Activated CD4-positive, alpha-beta memory T cell treated with anti-CD3 and anti-CD28 coated beads, Interleukin-2, amount 10 ng/mL, durations not matched to agents 7 days and 5 days (primary cell): ENCODE measurements around the gene RAB8B. TPM values are rescaled to one million over a fixed set of nuclear protein-coding genes. Genes with fewer than 3 reads are reported as not detected.
"Not testable (repeated sequence)": the region's sequence is repeated elsewhere in the genome, so short reads cannot be mapped to it uniquely, and the experiment has no call there.

Experiments
- CTCF ChIA-PET: fragments of 350-600 bp; sonication (Branson Sonifier 250); formaldehyde crosslinking; loops from one replicate; lab custom pipeline; 2021; ENCODE audit warnings: antibody characterized with exemption, inconsistent platforms; lab: Charles Lee
- POLR2A ChIA-PET: fragments of 350-600 bp; sonication (Branson Sonifier 250); formaldehyde crosslinking; loops from one replicate; lab custom pipeline; 2021; ENCODE audit warnings: antibody characterized with exemption; lab: Charles Lee
- DNase-seq: peaks from one replicate; pipeline ENCODE4 v3.0.0-alpha.2; 2020
- H3K27ac Mint-ChIP-seq: one replicate; pipeline ENCODE4 v1.8.0; 2021; ENCODE audit warnings: mild to moderate bottlenecking, mixed read lengths
- H3K27me3 Mint-ChIP-seq: one replicate; pipeline ENCODE4 v1.8.0; 2021; ENCODE audit warnings: mixed read lengths
- H3K36me3 Mint-ChIP-seq: one replicate; pipeline ENCODE4 v1.8.0; 2021; ENCODE audit warnings: low read depth, mixed read lengths
- H3K4me1 Mint-ChIP-seq: one replicate; pipeline ENCODE4 v1.8.0; 2021; ENCODE audit warnings: mixed read lengths
- H3K4me3 Mint-ChIP-seq: one replicate; pipeline ENCODE4 v1.8.0; 2021; ENCODE audit warnings: mild to moderate bottlenecking, mixed read lengths
- H3K9me3 Mint-ChIP-seq: one replicate; pipeline ENCODE4 v1.8.0; 2021; ENCODE audit warnings: mixed read lengths
- total RNA-seq, 2 experiments: library from RNA; stranded (reverse); gene quantifications; one replicate each; pipeline ENCODE4 v1.2.3, GENCODE V29; 2021

RAB8B gene
- total RNA-seq, 2 experiments from 2014 or later = 133 to 139 TPM

DNA sequence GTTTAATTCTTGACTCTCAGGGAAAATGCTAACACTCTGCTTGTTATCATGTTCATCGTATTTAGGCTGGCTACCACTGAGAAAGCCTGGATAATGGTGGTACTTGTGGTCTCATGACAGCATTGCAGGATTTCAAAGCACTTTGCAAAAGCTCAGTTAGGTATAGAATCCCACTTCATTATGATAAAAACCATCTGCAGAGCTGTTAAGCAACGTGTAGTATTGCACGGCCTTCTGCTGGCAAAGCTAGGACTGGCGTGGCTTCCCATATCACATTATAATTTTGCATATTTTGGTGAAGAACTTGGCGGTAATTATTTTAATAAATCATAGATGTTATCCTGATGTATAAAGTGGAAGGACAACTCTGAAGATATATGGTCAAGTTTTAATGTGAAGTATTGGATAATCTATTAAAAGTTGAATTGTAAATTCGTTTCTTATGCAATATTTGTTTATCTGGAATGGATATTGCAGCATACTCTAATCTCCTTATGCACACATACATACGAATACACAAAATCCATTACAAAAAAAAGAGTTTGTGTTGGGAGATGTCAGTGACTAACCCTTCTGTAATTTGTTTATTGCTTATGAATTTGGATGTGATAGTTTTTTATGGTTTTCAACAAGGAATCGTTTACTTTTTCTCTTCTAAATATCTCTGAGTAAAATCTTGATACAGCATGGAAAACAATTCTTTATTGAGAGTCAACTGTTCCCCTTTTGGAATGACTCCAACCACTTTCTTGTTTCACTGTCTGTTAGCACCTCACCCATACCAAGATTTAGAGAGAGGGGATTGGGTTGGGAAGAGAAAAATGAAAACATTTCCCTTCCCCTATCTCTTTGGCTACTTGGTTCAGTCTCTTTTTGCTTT is 9.2 kb downstream of the RAB8B start:
- H3K27me3 Mint-ChIP-seq = no peaks in the 10 kb centered on the region
- H3K4me3 Mint-ChIP-seq = no peak overlapping the region
- DNase-seq = no peak
- ChIA-PET POLR2A (interaction anchor here (8.8 kb wide), 2 partner anchors 16 to 32 kb away, joined by 122 to 177 read pairs; no protein-coding TSS in a partner anchor), CTCF (interaction anchor here (0.5 kb wide), 1 partner anchor 90 kb away, joined by 4 read pairs; no protein-coding TSS in a partner anchor)
- no peaks in the 10 kb centered on the region for H3K9me3 Mint-ChIP-seq
- H3K4me1 Mint-ChIP-seq = peaks cover 89% of the 10 kb centered on the region
- no peak overlapping the region for H3K27ac Mint-ChIP-seq
- H3K36me3 Mint-ChIP-seq = peaks cover 62% of the 10 kb centered on the region

DNA sequence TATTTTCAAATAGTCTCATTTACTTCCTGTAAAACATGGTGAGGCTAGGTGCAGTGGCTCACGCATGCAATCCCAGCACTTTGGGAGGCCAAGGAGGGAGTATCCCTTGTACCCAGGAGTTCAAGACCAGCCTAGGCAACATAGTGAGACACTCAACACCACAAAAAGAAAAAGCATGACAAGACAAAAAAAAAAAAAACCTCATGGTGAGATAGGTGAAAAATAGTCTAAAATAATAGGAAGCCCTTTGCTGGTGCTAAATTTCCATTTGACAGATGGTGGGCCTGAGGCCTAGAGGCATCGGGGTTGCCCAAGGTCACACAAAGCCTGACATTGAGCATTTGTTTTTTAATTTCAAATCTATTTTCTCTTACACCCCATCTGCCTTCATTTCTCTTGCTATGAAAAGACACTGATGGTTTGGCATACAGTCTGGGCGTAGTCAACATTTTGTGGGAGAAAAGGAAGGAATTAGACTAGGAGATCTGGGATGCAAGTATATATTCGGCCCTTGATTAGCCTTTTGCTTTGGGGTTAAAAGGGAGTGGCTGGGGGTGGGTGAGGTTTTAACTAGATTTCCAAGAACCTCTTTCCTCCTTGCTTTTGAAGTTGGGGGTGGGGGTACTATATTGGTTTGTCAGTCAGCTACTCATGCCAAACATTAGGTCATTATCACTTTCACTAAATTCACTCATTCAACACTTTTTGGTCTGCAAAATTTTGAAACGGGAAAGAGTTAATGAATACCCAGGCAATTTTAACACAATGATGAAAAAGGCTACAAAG is 11.3 kb downstream of the RAB8B start:
- ChIA-PET CTCF (interaction anchor here (1.3 kb wide), 1 partner anchor 7 kb away, joined by 3 read pairs; no protein-coding TSS in a partner anchor), POLR2A (interaction anchor here (0.8 to 6.6 kb wide), 3 partner anchors 7 to 43 kb away, joined by 3 to 91 read pairs (median 3); partner anchors contain the start of gene RPS27L)
- DNase-seq = no peak
- H3K27me3 Mint-ChIP-seq = no peaks in the 10 kb centered on the region
- peaks cover 54% of the 10 kb centered on the region for H3K36me3 Mint-ChIP-seq
- H3K27ac Mint-ChIP-seq = no peak overlapping the region
- peak overlapping the region; percentile 15 for H3K4me3 Mint-ChIP-seq
- H3K9me3 Mint-ChIP-seq = no peaks in the 10 kb centered on the region
- peaks cover 79% of the 10 kb centered on the region for H3K4me1 Mint-ChIP-seq

DNA sequence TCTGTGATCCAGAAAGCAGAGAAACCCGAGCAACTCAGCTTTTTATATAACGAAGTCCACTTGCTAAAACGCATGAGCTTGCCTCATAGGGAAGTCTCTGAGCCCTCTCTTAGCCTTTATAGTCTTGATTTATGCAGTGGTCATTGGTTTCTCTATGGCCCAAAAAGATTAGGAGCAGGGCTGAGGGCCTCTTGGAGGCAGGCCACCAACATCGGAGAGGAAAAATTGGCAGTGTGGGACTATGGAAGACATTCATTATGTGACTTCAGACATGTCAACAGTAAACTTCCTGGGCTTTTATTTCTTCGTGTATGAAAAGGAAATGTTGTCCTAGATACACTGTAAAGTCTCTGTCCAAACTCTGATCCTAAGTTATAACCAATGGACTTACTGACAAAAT is 13.5 kb downstream of the RAB8B start:
- Mint-ChIP-seq H3K4me3 (no peak overlapping the region), H3K36me3 (peaks cover 57% of the 10 kb centered on the region)

DNA sequence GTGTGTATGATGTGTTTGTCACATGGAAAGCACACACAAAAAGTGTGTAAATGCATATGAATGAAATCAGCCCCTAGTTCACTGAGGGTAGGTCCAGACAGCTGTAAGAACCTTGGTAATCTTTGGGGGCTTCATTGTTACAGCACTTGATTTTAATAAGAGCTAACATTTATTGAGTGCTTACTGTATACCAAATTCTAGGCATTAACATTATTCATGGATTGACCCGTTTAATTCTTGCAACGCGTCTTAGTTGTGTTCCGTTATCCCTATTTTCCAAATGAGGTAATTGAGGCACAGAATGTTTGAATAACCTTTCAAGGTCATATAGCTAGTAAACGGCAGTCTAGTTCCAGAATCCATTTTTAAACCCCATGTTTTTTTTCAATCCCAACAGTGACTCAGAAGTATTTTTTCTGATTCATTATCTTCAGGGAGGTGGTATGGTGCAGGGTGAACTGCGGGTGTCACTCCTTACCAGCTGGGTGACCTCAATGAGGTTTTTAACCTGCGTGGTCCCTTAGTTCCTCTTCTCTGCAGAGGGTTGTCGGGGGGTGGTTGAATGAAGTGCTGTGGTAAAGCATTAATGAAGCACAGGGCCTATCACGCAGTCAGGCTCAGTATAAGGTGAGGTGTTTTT is 14.2 kb downstream of the RAB8B start:
- H3K36me3 Mint-ChIP-seq = peaks cover 58% of the 10 kb centered on the region
- ChIA-PET CTCF (interaction anchor here (1.3 to 3.2 kb wide), 3 partner anchors 9 to 35 kb away, joined by 3 to 10 read pairs (median 9); no protein-coding TSS in a partner anchor), POLR2A (interaction anchor here (0.8 to 6.6 kb wide), 6 partner anchors 7 to 46 kb away, joined by 3 to 91 read pairs (median 4); partner anchors contain the start of gene RPS27L)
- no peaks in the 10 kb centered on the region for H3K9me3 Mint-ChIP-seq
- H3K27me3 Mint-ChIP-seq = no peaks in the 10 kb centered on the region
- DNase-seq = peak; percentile 44
- H3K27ac Mint-ChIP-seq = no peak overlapping the region
- H3K4me1 Mint-ChIP-seq = peaks cover 75% of the 10 kb centered on the region
- H3K4me3 Mint-ChIP-seq = no peak overlapping the region

More for the DNA sequence above, 13.5 kb downstream of the RAB8B start:
- DNase-seq = no peak
- H3K9me3 Mint-ChIP-seq = no peaks in the 10 kb centered on the region
- H3K27ac Mint-ChIP-seq = no peak overlapping the region
- H3K27me3 Mint-ChIP-seq = no peaks in the 10 kb centered on the region
- ChIA-PET CTCF (interaction anchor here (0.7 to 3.2 kb wide), 4 partner anchors 9 to 47 kb away, joined by 3 to 10 read pairs (median 6); no protein-coding TSS in a partner anchor), POLR2A (interaction anchor here (0.7 to 6.6 kb wide), 7 partner anchors 8 to 302 kb away, joined by 3 to 91 read pairs (median 3); partner anchors contain the start of gene USP3)
- peaks cover 76% of the 10 kb centered on the region for H3K4me1 Mint-ChIP-seq

DNA sequence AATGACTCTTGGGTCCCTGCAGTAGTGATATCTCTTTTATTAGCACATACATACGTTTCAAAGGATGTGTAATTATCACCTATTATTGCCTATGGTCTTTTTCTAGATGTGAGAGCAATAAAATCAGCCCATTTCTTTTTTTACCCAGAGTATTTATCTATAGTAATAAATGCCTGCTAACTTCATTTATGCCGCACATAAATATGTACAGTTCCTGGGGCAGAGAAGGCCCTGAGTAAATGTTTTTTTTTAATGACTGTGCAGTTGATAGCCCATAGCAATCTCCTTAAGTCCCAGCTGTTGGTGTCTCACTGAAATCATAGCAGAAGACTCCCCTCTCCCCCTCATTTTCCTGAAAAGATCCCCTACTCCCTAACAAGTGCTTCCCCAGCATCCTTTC is 16.7 kb downstream of the RAB8B start:
- ChIA-PET POLR2A (interaction anchor here (6.6 kb wide), 1 partner anchor 13 kb away, joined by 91 read pairs; no protein-coding TSS in a partner anchor), CTCF (interaction anchor here (1.3 kb wide), 1 partner anchor 40 kb away, joined by 3 read pairs; no protein-coding TSS in a partner anchor)
- Mint-ChIP-seq H3K4me1 (peaks cover 71% of the 10 kb centered on the region), H3K36me3 (peaks cover 50% of the 10 kb centered on the region), H3K27ac (no peak overlapping the region), H3K9me3 (no peaks in the 10 kb centered on the region), H3K27me3 (no peaks in the 10 kb centered on the region), H3K4me3 (no peak overlapping the region)
- no peak for DNase-seq

DNA sequence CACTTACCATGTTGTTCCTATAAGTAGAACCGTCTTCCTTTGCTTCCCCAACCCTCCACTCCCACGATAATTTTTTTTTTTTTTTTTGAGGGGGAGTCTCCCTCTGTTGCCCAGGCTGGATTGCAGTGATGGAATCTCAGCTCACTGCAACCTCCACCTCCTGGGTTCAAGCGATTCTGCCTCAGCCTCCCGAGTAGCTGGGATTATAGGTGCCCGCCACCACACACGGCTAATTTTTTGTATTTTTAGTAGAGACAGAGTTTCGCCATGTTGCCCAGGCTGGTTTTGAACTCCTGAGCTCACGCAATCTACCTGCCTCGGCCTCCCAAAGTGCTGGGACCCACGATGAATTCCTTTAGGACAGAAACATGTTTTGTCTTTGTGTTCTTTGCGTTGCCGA is 19.4 kb downstream of the RAB8B start:
- DNase-seq, H3K27ac Mint-ChIP-seq, CTCF ChIA-PET, H3K27me3 Mint-ChIP-seq, H3K4me3 Mint-ChIP-seq, H3K9me3 Mint-ChIP-seq: not testable (repeated sequence)
- H3K36me3 Mint-ChIP-seq = peaks cover 46% of the 10 kb centered on the region
- peaks cover 74% of the 10 kb centered on the region for H3K4me1 Mint-ChIP-seq
- POLR2A ChIA-PET = interaction anchor here (0.7 kb wide), 1 partner anchor 17 kb away, joined by 3 read pairs; no protein-coding TSS in a partner anchor

DNA sequence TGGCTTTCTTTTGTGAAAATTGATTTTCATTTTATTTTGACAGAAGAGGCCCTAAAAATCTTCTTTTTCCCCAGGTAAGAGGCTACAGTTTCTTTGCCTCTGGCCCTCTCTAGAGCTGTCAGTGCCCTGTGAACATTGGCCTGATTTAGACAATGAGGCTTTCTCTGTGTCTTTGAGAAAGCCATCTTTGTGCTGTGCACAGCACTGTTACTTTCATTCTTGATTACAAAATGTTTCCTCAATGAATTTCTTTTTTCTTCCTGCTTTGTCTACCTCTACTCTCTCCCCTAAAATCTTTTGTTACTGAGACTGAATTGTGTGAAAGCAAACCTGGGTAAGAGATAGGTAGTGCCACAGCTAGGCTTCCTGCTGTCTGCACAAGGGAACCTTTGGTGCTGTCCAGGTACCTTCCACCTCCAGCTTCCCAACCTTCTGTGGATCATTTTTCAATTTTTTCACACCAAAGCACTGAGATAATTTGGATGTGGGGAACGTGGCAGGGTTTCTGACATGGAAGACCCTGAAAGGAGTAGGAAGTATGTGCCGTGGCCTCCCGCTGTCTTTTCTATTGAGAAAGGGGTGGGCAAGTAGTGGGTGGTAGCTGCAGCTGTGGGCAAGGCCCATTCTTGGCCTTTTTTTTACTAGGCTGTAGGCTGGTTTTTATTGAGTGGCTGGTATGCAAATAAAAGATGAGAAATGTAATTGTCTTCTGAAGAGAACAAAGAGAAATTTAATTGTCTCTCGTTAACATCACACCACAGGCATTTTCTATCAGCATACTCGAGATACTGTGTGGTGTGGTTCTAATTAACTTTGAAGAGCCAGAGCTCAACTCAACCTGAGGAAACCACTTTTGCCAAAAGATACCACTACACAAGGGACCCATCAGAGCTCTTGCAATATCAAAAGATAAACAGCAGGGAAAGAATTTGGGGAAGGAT is 21.0 kb downstream of the RAB8B start:
- no peak for DNase-seq

DNA sequence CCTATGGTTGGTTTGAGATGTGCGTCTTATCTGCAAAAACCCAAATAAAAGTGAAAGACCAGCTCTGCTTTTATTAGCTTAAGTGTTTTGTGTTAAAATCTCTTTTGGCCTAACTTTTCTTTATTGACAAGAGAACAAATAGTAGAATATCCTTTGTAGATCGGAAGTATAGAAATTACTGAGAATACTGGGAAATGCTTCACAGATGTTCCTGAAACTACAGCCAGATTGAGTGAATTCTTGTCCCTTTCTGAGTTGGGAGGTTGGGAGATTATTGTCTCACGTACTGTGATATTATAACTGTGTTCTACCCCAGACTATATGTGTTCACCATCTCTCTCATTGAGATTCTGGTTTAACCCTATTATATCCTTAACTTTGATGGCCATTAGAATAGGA is 21.7 kb downstream of the RAB8B start:
- Mint-ChIP-seq H3K27me3 (no peaks in the 10 kb centered on the region), H3K4me1 (peaks cover 83% of the 10 kb centered on the region), H3K9me3 (no peaks in the 10 kb centered on the region), H3K27ac (peak overlapping the region; percentile 87), H3K4me3 (peak overlapping the region; percentile 38), H3K36me3 (peaks cover 50% of the 10 kb centered on the region)
- no peak for DNase-seq
- ChIA-PET POLR2A (interaction anchor here (0.9 to 9.4 kb wide), 8 partner anchors 9 to 64 kb away, joined by 3 to 177 read pairs (median 6); partner anchors contain the start of gene RPS27L), CTCF (interaction anchor here (1.7 to 2.0 kb wide), 2 partner anchors 17 to 19 kb away, joined by 6 to 10 read pairs; no protein-coding TSS in a partner anchor)

More for the DNA sequence above, 21.0 kb downstream of the RAB8B start:
- peaks cover 81% of the 10 kb centered on the region for H3K4me1 Mint-ChIP-seq
- ChIA-PET POLR2A (interaction anchor here (0.9 to 9.4 kb wide), 8 partner anchors 8 to 65 kb away, joined by 3 to 177 read pairs (median 6); partner anchors contain the start of gene RPS27L), CTCF (interaction anchor here (1.0 to 2.0 kb wide), 3 partner anchors 16 to 162 kb away, joined by 3 to 10 read pairs (median 6); no protein-coding TSS in a partner anchor)
- peak overlapping the region; percentile 87 for H3K27ac Mint-ChIP-seq
- no peaks in the 10 kb centered on the region for H3K27me3 Mint-ChIP-seq
- H3K9me3 Mint-ChIP-seq = no peaks in the 10 kb centered on the region
- peak overlapping the region; percentile 38 for H3K4me3 Mint-ChIP-seq
- peaks cover 48% of the 10 kb centered on the region for H3K36me3 Mint-ChIP-seq

DNA sequence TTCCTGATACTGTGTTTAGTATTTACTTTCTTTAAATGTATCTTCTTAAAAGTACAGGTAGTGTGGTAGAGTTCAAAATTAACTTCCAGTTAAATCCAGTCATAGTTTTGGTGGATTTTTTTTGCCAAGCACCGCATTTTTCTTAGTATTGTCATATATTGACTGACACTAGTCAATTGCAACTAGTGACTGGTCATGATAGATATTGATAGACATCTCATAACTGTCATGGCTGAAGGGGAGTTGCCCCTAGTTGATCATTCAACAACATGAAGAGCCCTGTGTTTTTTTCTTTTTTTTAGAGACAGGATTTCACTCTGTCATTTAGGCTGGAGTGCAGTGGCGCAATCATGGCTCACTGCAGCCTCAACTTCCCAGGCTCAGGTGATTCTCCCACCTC is 22.1 kb downstream of the RAB8B start:
- ChIA-PET CTCF (interaction anchor here (1.7 to 2.0 kb wide), 2 partner anchors 17 to 19 kb away, joined by 6 to 10 read pairs; no protein-coding TSS in a partner anchor), POLR2A (interaction anchor here (1.0 to 9.4 kb wide), 7 partner anchors 9 to 63 kb away, joined by 4 to 177 read pairs (median 8); partner anchors contain the start of gene RPS27L)
- Mint-ChIP-seq H3K4me3 (no peak overlapping the region), H3K27me3 (no peaks in the 10 kb centered on the region), H3K4me1 (peaks cover 78% of the 10 kb centered on the region), H3K36me3 (peaks cover 45% of the 10 kb centered on the region), H3K27ac (peak overlapping the region; percentile 87), H3K9me3 (no peaks in the 10 kb centered on the region)
- no peak for DNase-seq

DNA sequence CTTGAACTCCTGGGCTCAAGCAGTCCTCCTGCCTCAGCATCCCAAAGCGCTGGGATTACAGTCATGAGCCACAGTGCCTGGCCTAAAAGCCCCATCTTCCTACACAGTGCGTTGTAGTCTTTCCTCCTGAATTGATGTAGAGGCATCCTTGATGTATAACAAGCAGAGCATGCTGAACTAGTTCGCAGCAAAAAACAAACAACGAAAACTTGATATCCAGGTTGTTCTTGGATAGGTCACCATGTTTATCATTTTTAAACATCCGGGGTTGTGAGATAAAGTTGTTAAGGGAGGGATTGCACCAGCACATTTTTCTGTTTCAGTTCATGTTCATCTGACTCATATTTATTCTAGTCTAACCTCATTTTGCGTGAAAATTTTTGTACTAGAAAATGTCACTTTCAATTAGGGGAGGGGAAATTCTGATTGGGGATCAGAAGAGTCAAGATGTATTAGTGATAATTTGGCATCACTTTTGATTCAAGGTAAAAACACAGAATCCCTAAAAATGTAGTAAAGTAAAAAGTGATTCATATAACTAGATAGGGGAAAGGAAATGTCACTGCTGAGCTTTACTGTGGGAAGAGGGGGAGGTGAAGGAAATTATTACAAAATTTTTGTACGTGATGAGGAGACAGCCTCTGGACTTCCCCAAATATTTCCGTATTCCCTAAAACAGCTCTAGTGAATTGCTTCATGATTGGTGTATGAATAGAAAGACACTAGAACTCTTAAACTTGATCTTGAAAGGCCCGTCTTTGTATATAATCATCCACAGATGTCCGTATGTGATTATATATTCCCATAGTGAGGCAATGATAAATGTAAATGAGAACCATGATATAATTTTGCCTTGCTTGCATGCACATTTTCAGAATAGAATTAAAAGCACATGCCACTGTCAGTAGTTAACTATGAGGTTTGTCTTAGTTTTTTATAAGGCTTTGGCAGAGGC is 22.9 kb downstream of the RAB8B start:
- Mint-ChIP-seq H3K4me1 (peaks cover 73% of the 10 kb centered on the region), H3K9me3 (no peaks in the 10 kb centered on the region), H3K36me3 (peaks cover 37% of the 10 kb centered on the region), H3K4me3 (peak overlapping the region; percentile 24), H3K27ac (peak overlapping the region; percentile 87), H3K27me3 (no peaks in the 10 kb centered on the region)
- ChIA-PET CTCF (interaction anchor here (1.3 kb wide), 1 partner anchor 19 kb away, joined by 5 read pairs; no protein-coding TSS in a partner anchor), POLR2A (interaction anchor here (0.9 to 9.4 kb wide), 10 partner anchors 10 to 63 kb away, joined by 3 to 177 read pairs (median 4); partner anchors contain the start of genes RAB8B and RPS27L)
- DNase-seq = no peak
